Colonic mucosa (tissue), 4 donors: ENCODE measurements around the gene ITGA3. TPM values are rescaled to one million over a fixed set of nuclear protein-coding genes. Genes with fewer than 3 reads are reported as not detected.

ENCODE experiments used
- DNase-seq: peaks from one replicate; pipeline ENCODE4 v3.0.0-alpha.2; 2020
- H3K27ac ChIP-seq: fragments of 200-600 bp; one replicate; pipeline ENCODE4 v1.8.0; 2021
- H3K27me3 ChIP-seq: fragments of 200-600 bp; one replicate; pipeline ENCODE4 v1.8.0; 2021
- H3K36me3 ChIP-seq: fragments of 200-600 bp; one replicate; pipeline ENCODE4 v1.8.0; 2021
- H3K4me1 ChIP-seq: fragments of 200-600 bp; one replicate; pipeline ENCODE4 v1.8.0; 2021; ENCODE audit warnings: mild to moderate bottlenecking
- H3K4me3 ChIP-seq: fragments of 200-600 bp; one replicate; pipeline ENCODE4 v1.8.0; 2021
- H3K9ac ChIP-seq, 2 donors: one replicate each; pipeline ENCODE4 v1.7.0; 2013; ENCODE audit warnings: control low read depth in 2 of 2, low read depth in 2 of 2, low read length in 2 of 2
- H3K9me3 ChIP-seq: fragments of 200-600 bp; one replicate; pipeline ENCODE4 v1.8.0; 2021
- CTCF ChIP-seq: fragments of 200-600 bp; IDR thresholded peaks from one replicate; pipeline ENCODE4 v1.8.0; 2022; ENCODE audit warnings: antibody characterized with exemption, mild to moderate bottlenecking
- intact Hi-C: fragments of 100-400 bp; cut with DNase I; formaldehyde crosslinking; loops from one replicate; pipeline ENCODE4 v1.14.1; 2022
- total RNA-seq, 2 donors: library from RNA; stranded (reverse); fragmentation: NEBNext Ultra II Directional in 1 of 2; extraction: Animal tissue kit (Norgen Biotek cat#: 25700) in 1 of 2; gene quantifications; one replicate each; pipeline ENCODE4 v1.2.1, GENCODE V29; 2021
- donor health status: healthy.
- donor health status: DM: no; HTN: no; CAD: no.
- donor health status: DM: no; HTN: no; CAD: no.

ITGA3 gene
- total RNA-seq, 2 donors from 2014 or later = 111 to 116 TPM

DNA sequence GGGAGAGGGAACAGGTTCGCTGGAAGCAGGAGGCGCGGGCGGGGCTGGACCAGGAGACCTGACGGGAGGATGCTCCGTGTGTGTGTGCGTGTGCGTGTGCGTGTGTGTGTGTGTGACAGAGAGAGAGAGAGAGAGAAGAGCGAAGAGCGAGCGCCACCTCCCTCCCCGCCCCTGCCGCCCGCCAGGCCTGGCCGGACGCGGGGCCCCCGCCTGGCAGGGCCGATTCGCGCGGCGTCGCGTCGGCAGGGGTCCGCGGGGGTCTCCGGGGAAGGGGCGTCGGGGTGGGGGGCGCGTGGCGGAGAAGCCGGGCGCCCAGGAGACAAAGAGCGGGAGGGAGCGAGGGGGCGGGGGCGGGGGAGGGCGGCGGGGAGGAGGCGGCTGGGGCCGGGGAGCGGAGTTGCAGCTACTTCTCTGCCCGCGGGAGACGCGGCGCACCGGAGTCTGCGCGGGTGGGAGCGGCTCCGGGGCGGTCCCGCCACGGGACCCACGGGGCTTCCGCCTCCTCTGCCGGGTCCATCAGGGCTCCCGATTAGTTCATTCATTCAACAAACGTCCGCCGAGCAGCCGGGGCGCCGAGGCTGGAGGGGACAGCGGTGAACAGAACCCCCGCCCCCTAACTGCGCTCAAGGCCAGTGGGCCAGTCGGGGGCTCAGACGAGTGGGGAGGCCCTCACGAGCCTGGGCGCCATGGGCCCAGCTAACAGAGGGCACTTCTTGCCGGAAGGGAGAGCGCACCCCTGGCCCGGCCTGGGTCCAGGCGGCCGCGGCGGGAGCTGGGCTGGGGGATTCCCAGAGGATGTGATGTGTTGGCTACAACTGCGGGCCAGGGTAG, 74.0 kb downstream of the ITGA3 start, which contains the start of gene SAMD14:
SAMD14 (minus strand) TSS at position 433 of the 831 bp plus-strand sequence. CDS start 5,201 bp downstream, outside the sequence.
- H3K27me3 ChIP-seq = peaks cover 16% of the 10 kb centered on the region
- intact Hi-C loops = no loop called here
- no peak for DNase-seq
- TF ChIP-seq CTCF = no peak
- H3K36me3 ChIP-seq = no peaks in the 10 kb centered on the region
- peak within 1 kb of the TSS; percentile 33 for H3K4me3 ChIP-seq
- H3K4me1 ChIP-seq = peaks cover 10% of the 10 kb centered on the region
- H3K9ac ChIP-seq = peak within 1 kb of the TSS in 1 of 2 donors; percentile 67
- no peak within 1 kb of the TSS for H3K27ac ChIP-seq
- H3K9me3 ChIP-seq = no peaks in the 10 kb centered on the region

- no peaks in the 10 kb centered on the region for H3K9me3 ChIP-seq
- no peak for DNase-seq
- H3K4me1 ChIP-seq = peaks cover 10% of the 10 kb centered on the region
- H3K4me3 ChIP-seq = peak overlapping the region; percentile 33
- no peak overlapping the region for H3K9ac ChIP-seq
- no peaks in the 10 kb centered on the region for H3K36me3 ChIP-seq
- H3K27me3 ChIP-seq = peaks cover 16% of the 10 kb centered on the region
- H3K27ac ChIP-seq = no peak overlapping the region
- TF ChIP-seq CTCF = no peak
- intact Hi-C loops = no loop called here
These were observed 74.8 kb downstream of the ITGA3 start for GRCh38 chr17:50130559-50131305.

DNA sequence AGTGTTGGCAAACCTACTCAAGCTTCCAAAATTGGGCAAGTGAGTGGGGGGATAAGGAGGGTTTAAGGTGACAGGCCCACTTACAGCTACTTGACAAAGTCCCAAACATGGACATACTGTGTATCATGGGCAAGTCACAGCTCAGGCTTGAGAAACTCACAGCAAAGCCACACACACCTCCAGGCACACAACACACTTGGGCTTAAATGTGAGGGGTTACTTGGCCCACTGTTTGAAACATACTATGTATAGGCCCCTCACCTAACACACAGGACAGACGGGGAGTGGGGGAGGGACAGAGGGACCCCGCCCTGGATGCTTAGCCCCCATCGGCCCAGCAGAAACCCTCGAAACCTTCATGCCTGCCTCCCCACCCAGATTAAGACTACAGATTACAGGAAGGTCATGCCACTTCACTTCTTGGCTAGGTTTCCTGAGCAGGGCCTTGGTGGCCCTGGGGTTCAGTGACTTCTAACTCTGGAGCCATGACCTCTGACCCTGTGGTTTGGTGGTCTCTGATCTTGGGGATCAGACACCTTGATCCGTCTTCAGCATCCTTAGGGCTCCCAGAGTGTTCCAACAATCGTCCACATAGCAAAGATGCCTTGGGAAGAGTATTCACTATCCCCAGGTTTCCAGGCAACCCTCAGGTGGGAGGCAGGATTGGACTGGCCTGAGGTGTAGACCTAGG, 76.3 kb downstream of the ITGA3 start:
- Histone ChIP-seq H3K36me3 (peaks cover 6% of the 10 kb centered on the region), H3K4me1 (peaks cover 10% of the 10 kb centered on the region), H3K4me3 (no peak overlapping the region), H3K9me3 (no peaks in the 10 kb centered on the region), H3K27me3 (peaks cover 16% of the 10 kb centered on the region), H3K9ac (peak overlapping the region in 1 of 2 donors; percentile 24), H3K27ac (no peak overlapping the region)
- no peak for TF ChIP-seq CTCF
- no peak for DNase-seq
- intact Hi-C loops = no loop called here

DNA sequence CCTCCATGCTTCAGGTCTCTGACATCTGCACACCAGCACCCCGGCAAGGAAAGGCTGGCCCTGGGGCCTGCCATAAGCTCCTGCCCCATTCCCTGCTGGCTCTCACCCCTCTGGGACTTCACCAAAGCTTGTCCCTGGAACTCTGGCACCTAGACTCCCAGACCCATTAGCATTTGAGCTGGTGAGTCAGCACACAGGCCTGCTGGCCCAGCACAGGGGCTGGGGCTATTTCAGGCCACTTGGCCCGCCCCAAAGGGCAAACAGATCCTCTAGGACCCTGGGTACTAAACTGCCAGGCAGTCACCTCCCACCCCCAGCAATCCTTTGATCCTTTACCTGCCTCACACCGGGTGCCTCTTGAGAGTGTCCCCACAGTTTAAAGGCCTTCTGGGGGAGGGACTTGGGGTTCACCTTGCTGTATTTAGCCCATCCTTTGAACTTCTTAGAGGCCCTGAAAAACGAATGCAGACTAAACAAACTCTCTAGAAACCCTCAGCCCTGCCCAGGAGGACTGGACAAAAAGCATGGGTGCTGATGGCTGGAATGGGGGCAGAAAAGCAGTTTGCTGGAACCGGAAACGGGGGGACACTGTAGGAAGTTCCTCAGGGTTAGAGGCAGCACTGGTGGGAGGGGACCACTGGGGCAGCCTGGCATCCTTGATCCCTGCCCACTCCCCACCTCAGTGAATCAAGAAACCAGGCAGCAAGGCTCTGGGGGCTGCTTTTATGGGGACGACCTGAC, 77.3 kb downstream of the ITGA3 start:
- intact Hi-C loops = no loop called here
- Histone ChIP-seq H3K9ac (no peak overlapping the region), H3K9me3 (no peaks in the 10 kb centered on the region), H3K4me1 (peaks cover 10% of the 10 kb centered on the region), H3K4me3 (no peak overlapping the region), H3K27ac (no peak overlapping the region), H3K27me3 (peaks cover 16% of the 10 kb centered on the region), H3K36me3 (peaks cover 6% of the 10 kb centered on the region)
- no peak for DNase-seq
- TF ChIP-seq CTCF = no peak

GRCh38 chr17:50133769-50134099, 77.8 kb downstream of the ITGA3 start:
- DNase-seq = no peak
- no peak overlapping the region for H3K27ac ChIP-seq
- no peak for TF ChIP-seq CTCF

More at GRCh38 chr17:50133769-50134099, 77.8 kb downstream of the ITGA3 start:
- Histone ChIP-seq H3K9ac (no peak overlapping the region), H3K36me3 (peaks cover 8% of the 10 kb centered on the region), H3K9me3 (no peaks in the 10 kb centered on the region), H3K4me1 (peaks cover 8% of the 10 kb centered on the region), H3K4me3 (no peak overlapping the region), H3K27me3 (peaks cover 13% of the 10 kb centered on the region)
- intact Hi-C loops = no loop called here
